Glutamatergic neuron (in vitro differentiated cells): Measurements from ENCODE around the gene ALX4. TPM values are rescaled to one million over a fixed set of nuclear protein-coding genes. Genes with fewer than 3 reads are reported as not detected.

Experiments
- DNase-seq: peaks from one replicate; pipeline ENCODE4 v3.0.0; 2022
- H3K27ac Mint-ChIP-seq: one replicate; pipeline ENCODE4 v1.8.0; 2020; ENCODE audit warnings: mild to moderate bottlenecking, mixed read lengths, inconsistent platforms; ENCODE audit not compliant: unreplicated experiment
- H3K27me3 Mint-ChIP-seq: one replicate; pipeline ENCODE4 v1.8.0; 2020; ENCODE audit warnings: mild to moderate bottlenecking, moderate library complexity, mixed read lengths, inconsistent platforms; ENCODE audit not compliant: unreplicated experiment
- H3K36me3 Mint-ChIP-seq: one replicate; pipeline ENCODE4 v1.8.0; 2020; ENCODE audit warnings: mild to moderate bottlenecking, mixed read lengths, inconsistent platforms; ENCODE audit not compliant: unreplicated experiment
- H3K4me1 Mint-ChIP-seq: one replicate; pipeline ENCODE4 v1.8.0; 2020; ENCODE audit warnings: mild to moderate bottlenecking, low read depth, mixed read lengths, inconsistent platforms; ENCODE audit not compliant: unreplicated experiment
- H3K4me3 Mint-ChIP-seq: one replicate; pipeline ENCODE4 v1.8.0; 2020; ENCODE audit warnings: mild to moderate bottlenecking, mixed read lengths, inconsistent platforms; ENCODE audit not compliant: unreplicated experiment
- H3K9me3 Mint-ChIP-seq: one replicate; pipeline ENCODE4 v1.8.0; 2020; ENCODE audit warnings: mild to moderate bottlenecking, moderate library complexity, mixed read lengths, inconsistent platforms; ENCODE audit not compliant: unreplicated experiment
- CTCF ChIP-seq: fragments of 200-600 bp; sonication (generic); IDR thresholded peaks from one replicate; pipeline ENCODE4 v1.5.0; 2021; ENCODE audit not compliant: partially characterized antibody, unreplicated experiment
- total RNA-seq: library from RNA; stranded (reverse); fragmentation: NEBNext Ultra II Directional; extraction: Animal tissue kit (Norgen Biotek cat#: 25700); gene quantifications from one replicate; pipeline ENCODE4 v1.2.1, GENCODE V29; 2021; ENCODE audit not compliant: unreplicated experiment

The ALX4 gene
- total RNA-seq, 1 donor from 2014 or later = not detected

DNA sequence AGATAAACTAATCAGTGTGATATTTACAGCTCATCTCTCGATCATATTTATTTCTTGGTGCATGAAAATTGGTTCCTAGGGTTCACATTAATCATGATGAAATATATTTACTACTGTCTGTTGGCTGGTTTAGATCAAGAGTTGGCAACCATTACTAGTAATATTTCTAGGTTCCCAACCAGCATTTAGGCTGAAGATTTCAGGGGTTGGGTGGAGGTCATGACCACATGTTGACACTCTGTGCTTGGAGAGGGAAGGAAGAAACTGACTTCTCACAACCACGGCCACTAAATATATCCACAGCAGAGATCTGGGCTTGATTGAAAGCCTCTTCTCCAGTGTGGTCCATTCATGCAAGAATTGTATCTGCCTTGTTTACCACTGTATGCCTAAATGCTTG is 87.9 kb downstream of the ALX4 start:
- Mint-ChIP-seq H3K4me3 (no peak overlapping the region), H3K36me3 (no peaks in the 10 kb centered on the region), H3K4me1 (peaks cover 20% of the 10 kb centered on the region), H3K9me3 (no peaks in the 10 kb centered on the region), H3K27me3 (peaks cover 2% of the 10 kb centered on the region), H3K27ac (no peak overlapping the region)
- no peak for TF ChIP-seq CTCF
- no peak for DNase-seq

DNA sequence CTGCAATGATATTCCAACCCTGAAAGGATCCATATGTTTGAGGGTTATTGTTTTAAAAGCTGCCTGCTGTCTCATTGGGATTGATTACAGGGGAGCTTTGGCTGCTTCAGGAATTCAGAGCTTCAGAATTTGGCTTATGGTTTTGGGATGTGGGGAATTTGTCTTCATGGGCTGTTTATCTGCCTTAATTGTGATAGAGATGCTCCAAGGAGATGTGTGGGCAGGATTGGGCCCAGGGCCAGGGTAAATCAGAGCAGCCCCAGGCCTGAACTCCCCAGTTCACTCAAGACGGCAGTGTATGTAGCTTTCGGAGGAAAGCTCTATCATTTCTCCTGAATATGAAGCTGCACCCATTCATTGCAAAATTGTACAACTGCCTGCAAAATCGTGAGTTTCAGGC is 88.5 kb downstream of the ALX4 start:
- H3K9me3 Mint-ChIP-seq = no peaks in the 10 kb centered on the region
- H3K27me3 Mint-ChIP-seq = peaks cover 2% of the 10 kb centered on the region
- peaks cover 15% of the 10 kb centered on the region for H3K4me1 Mint-ChIP-seq
- no peak for TF ChIP-seq CTCF
- no peak overlapping the region for H3K27ac Mint-ChIP-seq
- H3K36me3 Mint-ChIP-seq = no peaks in the 10 kb centered on the region
- DNase-seq = no peak
- H3K4me3 Mint-ChIP-seq = no peak overlapping the region

- Mint-ChIP-seq H3K4me3 (no peak overlapping the region), H3K36me3 (no peaks in the 10 kb centered on the region), H3K27ac (no peak overlapping the region), H3K9me3 (no peaks in the 10 kb centered on the region), H3K27me3 (peaks cover 2% of the 10 kb centered on the region), H3K4me1 (peaks cover 8% of the 10 kb centered on the region)
- no peak for DNase-seq
- no peak for TF ChIP-seq CTCF
These were observed 89.8 kb downstream of the ALX4 start for GRCh38 chr11:44219830-44220796.

DNA sequence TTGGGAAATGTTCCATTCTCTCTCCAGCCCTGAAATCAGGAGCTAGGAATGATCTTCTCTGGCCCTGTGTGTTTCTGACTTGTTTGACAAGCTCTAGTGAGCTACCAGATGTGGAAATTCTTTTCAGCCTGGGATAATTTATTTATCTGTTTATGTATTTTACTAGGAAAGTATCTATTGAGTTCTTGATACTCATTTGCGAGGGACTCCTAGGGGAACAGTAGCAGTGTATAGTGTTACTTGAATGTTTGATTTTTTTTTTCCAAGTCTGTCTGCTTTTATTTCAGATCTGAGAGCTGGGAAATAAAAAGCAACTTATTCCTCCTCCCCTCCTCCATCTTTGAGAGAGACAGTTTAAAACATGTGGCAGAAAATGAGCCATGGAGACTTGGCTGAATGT is 92.5 kb downstream of the ALX4 start:
- H3K27me3 Mint-ChIP-seq = peaks cover 2% of the 10 kb centered on the region
- H3K27ac Mint-ChIP-seq = no peak overlapping the region
- no peak for DNase-seq
- no peak for TF ChIP-seq CTCF
- H3K4me1 Mint-ChIP-seq = no peaks in the 10 kb centered on the region
- H3K4me3 Mint-ChIP-seq = no peak overlapping the region
- H3K9me3 Mint-ChIP-seq = no peaks in the 10 kb centered on the region
- peaks cover 12% of the 10 kb centered on the region for H3K36me3 Mint-ChIP-seq

GRCh38 chr11:44213148-44213547 is 96.8 kb downstream of the ALX4 start:
- no peak overlapping the region for H3K4me3 Mint-ChIP-seq
- peaks cover 3% of the 10 kb centered on the region for H3K9me3 Mint-ChIP-seq
- H3K36me3 Mint-ChIP-seq = peaks cover 31% of the 10 kb centered on the region
- DNase-seq = no peak
- H3K27me3 Mint-ChIP-seq = peaks cover 2% of the 10 kb centered on the region
- TF ChIP-seq CTCF = no peak
- peaks cover 13% of the 10 kb centered on the region for H3K4me1 Mint-ChIP-seq
- H3K27ac Mint-ChIP-seq = no peak overlapping the region
